T-helper 2 cell treated with Interferon-gamma antibody and Interleukin-4, amounts not matched to agents 100 ng/mL and 5 ng/mL, for 36 hours (primary cell): Measurements from ENCODE around the gene FHDC1. TPM values are rescaled to one million over a fixed set of nuclear protein-coding genes. Genes with fewer than 3 reads are reported as not detected.

Source experiments
- intact Hi-C: fragments of 100-400 bp; cut with micrococcal nuclease; formaldehyde crosslinking; loops from one replicate; pipeline ENCODE4 v1.15.1; 2023
- total RNA-seq: library from RNA; stranded (reverse); gene quantifications from 2 replicates; pipeline ENCODE4 v1.2.3, GENCODE V29; 2022

FHDC1 gene
- total RNA-seq, 1 donor from 2014 or later, result 0.07 TPM

- intact Hi-C loops, result no loop called here
Observed at GRCh38 chr4:152999346-153000075, 63.4 kb downstream of the FHDC1 start.

- intact Hi-C loops, result no loop called here
Observed at GRCh38 chr4:153000076-153000420, 63.9 kb downstream of the FHDC1 start.

- intact Hi-C loops, result no loop called here
Observed at GRCh38 chr4:153001626-153002025, 65.5 kb downstream of the FHDC1 start.

GRCh38 chr4:153002110-153002509 is 66.0 kb downstream of the FHDC1 start:
- intact Hi-C loops, result no loop called here

- intact Hi-C loops, result no loop called here
Observed at GRCh38 chr4:153004081-153004850, 68.1 kb downstream of the FHDC1 start.

- intact Hi-C loops, result no loop called here
Observed at GRCh38 chr4:153005899-153006381, 69.8 kb downstream of the FHDC1 start.

GRCh38 chr4:153008578-153009199 is 72.6 kb downstream of the FHDC1 start:
- intact Hi-C loops, result no loop called here

GRCh38 chr4:153010146-153010545 is 74.0 kb downstream of the FHDC1 start:
- intact Hi-C loops, result no loop called here

GRCh38 chr4:153013202-153013977 is 77.3 kb downstream of the FHDC1 start:
- intact Hi-C loops, result no loop called here

GRCh38 chr4:153014460-153014859 is 78.3 kb downstream of the FHDC1 start:
- intact Hi-C loops, result no loop called here

- intact Hi-C loops, result no loop called here
Observed at GRCh38 chr4:153016592-153016991, 80.5 kb downstream of the FHDC1 start.

GRCh38 chr4:153018031-153018430 is 81.9 kb downstream of the FHDC1 start:
- intact Hi-C loops, result no loop called here

- intact Hi-C loops, result no loop called here
Observed at GRCh38 chr4:153018684-153019083, 82.6 kb downstream of the FHDC1 start.

GRCh38 chr4:153019906-153020305 is 83.8 kb downstream of the FHDC1 start:
- intact Hi-C loops, result no loop called here

GRCh38 chr4:153020457-153020856 is 84.3 kb downstream of the FHDC1 start:
- intact Hi-C loops, result no loop called here

GRCh38 chr4:153021276-153021675 is 85.2 kb downstream of the FHDC1 start:
- intact Hi-C loops, result no loop called here

- intact Hi-C loops, result no loop called here
Observed at GRCh38 chr4:153022241-153022715, 86.2 kb downstream of the FHDC1 start.

- intact Hi-C loops, result no loop called here
Observed at GRCh38 chr4:153023139-153023538, 87.0 kb downstream of the FHDC1 start.

GRCh38 chr4:153023692-153024394 is 87.7 kb downstream of the FHDC1 start:
- intact Hi-C loops, result no loop called here

- intact Hi-C loops, result no loop called here
Observed at GRCh38 chr4:153024466-153024865, 88.3 kb downstream of the FHDC1 start.

GRCh38 chr4:153025406-153025805 is 89.3 kb downstream of the FHDC1 start:
- intact Hi-C loops, result no loop called here
